ENCODE measurements around the gene LGALS14. TPM values are rescaled to one million over a fixed set of nuclear protein-coding genes. Genes with fewer than 3 reads are reported as not detected.
"Not testable (repeated sequence)": the region's sequence is repeated elsewhere in the genome, so short reads cannot be mapped to it uniquely, and the experiment has no call there.

LGALS14 gene
- total and polyA plus RNA-seq, 10 donors = not detected

GRCh38 chr19:39661565-39661964, 42.7 kb upstream of the LGALS14 start:
- Histone ChIP-seq H3K4me3 (no peak overlapping the region), H3K9me3 (peaks cover 0 to 12% (median 6%) of the 10 kb centered on the region in 8 donors), H3K27me3 (replicated peaks in 1 of 7) (peaks cover 0 to 33% (median 3%) of the 10 kb centered on the region in 7 donors), H3K4me1 (no peaks in the 10 kb centered on the region), H3K36me3 (no peaks in the 10 kb centered on the region), H3K27ac (no peak overlapping the region)
- no peak for TF ChIP-seq POLR2A (IDR thresholded peaks at IDR 0.05)
- no peak for DNase-seq
- intact Hi-C loops (cut with DNase I; ENCODE audit: low total_unique reads) = no loop called here

GRCh38 chr19:39669860-39670259, 34.4 kb upstream of the LGALS14 start:
- H3K36me3 ChIP-seq; DNase-seq; intact Hi-C loops (cut with DNase I; ENCODE audit: low total_unique reads); H3K4me3 ChIP-seq; H3K27ac ChIP-seq; H3K4me1 ChIP-seq: not testable (repeated sequence)
- H3K9me3 ChIP-seq = peaks cover 0 to 13% (median 6%) of the 10 kb centered on the region in 8 donors
- peaks cover 0 to 21% (median 0%) of the 10 kb centered on the region in 7 donors for H3K27me3 ChIP-seq (replicated peaks in 1 of 7)
- 61 to 97% (median 84%) methylated on average over 2 to 3 of the region's 3 CpGs for WGBS, 5 donors

- Histone ChIP-seq H3K36me3 (no peaks in the 10 kb centered on the region), H3K4me1 (peaks cover 0 to 9% (median 0%) of the 10 kb centered on the region in 6 donors), H3K9me3 (peaks cover 0 to 7% (median under 1%) of the 10 kb centered on the region in 8 donors), H3K27me3 (replicated peaks in 1 of 7) (peaks cover 0 to 26% (median 0%) of the 10 kb centered on the region in 7 donors), H3K4me3 (no peak overlapping the region), H3K27ac (no peak overlapping the region)
- TF ChIP-seq CTCF (IDR thresholded peaks at IDR 0.05 in 8 of 11, conservative IDR thresholded peaks at IDR 0.05 in 3 of 11) (no peak), POLR2AphosphoS5 (IDR thresholded peaks at IDR 0.05) (no peak), POLR2A (IDR thresholded peaks at IDR 0.05) (no peak)
- intact Hi-C loops (cut with DNase I; ENCODE audit: low total_unique reads) = no loop called here
- WGBS, 5 donors = 41 to 49% (median 45%) methylated on average over 2 to 4 of the region's 4 CpGs
- no peak for DNase-seq
Observed at GRCh38 chr19:39670998-39671397, 33.3 kb upstream of the LGALS14 start.

GRCh38 chr19:39671739-39672363, 32.4 kb upstream of the LGALS14 start:
- H3K4me1 ChIP-seq = peaks cover 0 to 9% (median 0%) of the 10 kb centered on the region in 6 donors
- intact Hi-C loops (cut with DNase I; ENCODE audit: low total_unique reads) = loop anchor here (2.0 kb wide), 1 partner anchor 119 kb away; no protein-coding TSS in a partner anchor
- no peaks in the 10 kb centered on the region for H3K36me3 ChIP-seq
- peak; percentile 19 to 67 (median 58) for TF ChIP-seq CTCF (IDR thresholded peaks at IDR 0.05 in 8 of 11, conservative IDR thresholded peaks at IDR 0.05 in 3 of 11)
- no peak for TF ChIP-seq POLR2AphosphoS5 (IDR thresholded peaks at IDR 0.05)
- no peak for TF ChIP-seq POLR2A (IDR thresholded peaks at IDR 0.05)
- no peak overlapping the region for H3K4me3 ChIP-seq
- peaks cover 0 to 4% (median 0%) of the 10 kb centered on the region in 8 donors for H3K9me3 ChIP-seq
- DNase-seq = no peak
- WGBS, 5 donors = 12 to 15% (median 13%) methylated on average over 9 of the region's 9 CpGs
- peaks cover 0 to 23% (median 0%) of the 10 kb centered on the region in 7 donors for H3K27me3 ChIP-seq (replicated peaks in 1 of 7)
- H3K27ac ChIP-seq = no peak overlapping the region

GRCh38 chr19:39672473-39672872, 31.8 kb upstream of the LGALS14 start:
- no peak overlapping the region for H3K27ac ChIP-seq
- intact Hi-C loops (cut with DNase I; ENCODE audit: low total_unique reads) = loop anchor here (2.0 kb wide), 1 partner anchor 120 kb away; no protein-coding TSS in a partner anchor

GRCh38 chr19:39673862-39674261, 30.4 kb upstream of the LGALS14 start:
- not testable (repeated sequence) for H3K9me3 ChIP-seq, H3K4me3 ChIP-seq, H3K27ac ChIP-seq, DNase-seq, H3K36me3 ChIP-seq
- intact Hi-C loops (cut with DNase I; ENCODE audit: low total_unique reads) = loop anchor here (2.0 kb wide), 1 partner anchor 121 kb away; no protein-coding TSS in a partner anchor
- Histone ChIP-seq H3K4me1 (peaks cover 0 to 18% (median 6%) of the 10 kb centered on the region in 6 donors), H3K27me3 (replicated peaks in 1 of 7) (peaks cover 0 to 22% (median 0%) of the 10 kb centered on the region in 7 donors)
- WGBS, 5 donors = 27 to 45% (median 43%) methylated on average over 1 of the region's 1 CpG

More at GRCh38 chr19:39672473-39672872, 31.8 kb upstream of the LGALS14 start:
- Histone ChIP-seq H3K9me3 (peaks cover 0 to 4% (median 0%) of the 10 kb centered on the region in 8 donors), H3K27me3 (replicated peaks in 1 of 7) (peaks cover 0 to 22% (median 0%) of the 10 kb centered on the region in 7 donors), H3K4me1 (peaks cover 0 to 9% (median 0%) of the 10 kb centered on the region in 6 donors), H3K36me3 (no peaks in the 10 kb centered on the region), H3K4me3 (no peak overlapping the region)
- TF ChIP-seq POLR2AphosphoS5 (IDR thresholded peaks at IDR 0.05) (no peak), POLR2A (IDR thresholded peaks at IDR 0.05) (no peak), CTCF (IDR thresholded peaks at IDR 0.05 in 8 of 11, conservative IDR thresholded peaks at IDR 0.05 in 3 of 11) (peak in 1 of 11 experiments; percentile 5)
- 70 to 79% (median 78%) methylated on average over 5 of the region's 5 CpGs for WGBS, 5 donors
- DNase-seq = no peak

Data from spleen (tissue), 11 donors.